ENCODE measurements around the gene CDH4. TPM values are rescaled to one million over a fixed set of nuclear protein-coding genes. Genes with fewer than 3 reads are reported as not detected.

CDH4 gene
- total and polyA plus RNA-seq, 12 donors = 0.04 to 0.25 (median 0.08) TPM; not detected in 5

DNA sequence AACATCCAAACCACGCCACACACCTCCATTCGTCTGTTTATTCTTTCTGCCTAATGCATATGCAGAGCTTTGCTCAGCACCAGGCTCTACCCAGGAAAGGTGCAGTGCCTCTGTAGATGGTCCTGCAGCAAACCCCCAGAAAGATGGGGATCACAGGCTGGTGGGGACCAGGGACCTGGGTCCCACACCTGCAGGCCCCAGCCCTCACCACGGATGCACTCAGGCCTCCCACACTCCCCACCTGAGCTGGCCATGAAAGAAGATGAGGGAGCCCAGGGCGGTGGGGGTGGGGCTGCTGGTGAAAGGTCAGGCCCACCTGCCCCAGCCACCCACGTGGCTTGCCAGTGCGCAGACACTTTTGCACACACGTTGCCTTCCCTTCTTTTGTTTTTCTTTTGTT, 595.9 kb downstream of the CDH4 start:
- TF ChIP-seq, protein P1, sequence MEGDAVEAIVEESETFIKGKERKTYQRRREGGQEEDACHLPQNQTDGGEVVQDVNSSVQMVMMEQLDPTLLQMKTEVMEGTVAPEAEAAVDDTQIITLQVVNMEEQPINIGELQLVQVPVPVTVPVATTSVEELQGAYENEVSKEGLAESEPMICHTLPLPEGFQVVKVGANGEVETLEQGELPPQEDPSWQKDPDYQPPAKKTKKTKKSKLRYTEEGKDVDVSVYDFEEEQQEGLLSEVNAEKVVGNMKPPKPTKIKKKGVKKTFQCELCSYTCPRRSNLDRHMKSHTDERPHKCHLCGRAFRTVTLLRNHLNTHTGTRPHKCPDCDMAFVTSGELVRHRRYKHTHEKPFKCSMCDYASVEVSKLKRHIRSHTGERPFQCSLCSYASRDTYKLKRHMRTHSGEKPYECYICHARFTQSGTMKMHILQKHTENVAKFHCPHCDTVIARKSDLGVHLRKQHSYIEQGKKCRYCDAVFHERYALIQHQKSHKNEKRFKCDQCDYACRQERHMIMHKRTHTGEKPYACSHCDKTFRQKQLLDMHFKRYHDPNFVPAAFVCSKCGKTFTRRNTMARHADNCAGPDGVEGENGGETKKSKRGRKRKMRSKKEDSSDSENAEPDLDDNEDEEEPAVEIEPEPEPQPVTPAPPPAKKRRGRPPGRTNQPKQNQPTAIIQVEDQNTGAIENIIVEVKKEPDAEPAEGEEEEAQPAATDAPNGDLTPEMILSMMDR (IDR thresholded peaks at IDR 0.05) = no peak
- H3K4me1 ChIP-seq = no peaks in the 10 kb centered on the region
- peaks cover 0 to 76% (median 49%) of the 10 kb centered on the region in 7 donors for H3K27me3 ChIP-seq
- no peaks in the 10 kb centered on the region for H3K9me3 ChIP-seq
- intact Hi-C loops (cut with DNase I) = no loop called here
- ATAC-seq (no peak), DNase-seq (no peak)
- no peaks in the 10 kb centered on the region for H3K36me3 ChIP-seq
- no peak overlapping the region for H3K4me3 ChIP-seq
- 87 to 91% methylated on average over 7 of the region's 7 CpGs for WGBS, 2 donors
- H3K27ac ChIP-seq = no peak overlapping the region

DNA sequence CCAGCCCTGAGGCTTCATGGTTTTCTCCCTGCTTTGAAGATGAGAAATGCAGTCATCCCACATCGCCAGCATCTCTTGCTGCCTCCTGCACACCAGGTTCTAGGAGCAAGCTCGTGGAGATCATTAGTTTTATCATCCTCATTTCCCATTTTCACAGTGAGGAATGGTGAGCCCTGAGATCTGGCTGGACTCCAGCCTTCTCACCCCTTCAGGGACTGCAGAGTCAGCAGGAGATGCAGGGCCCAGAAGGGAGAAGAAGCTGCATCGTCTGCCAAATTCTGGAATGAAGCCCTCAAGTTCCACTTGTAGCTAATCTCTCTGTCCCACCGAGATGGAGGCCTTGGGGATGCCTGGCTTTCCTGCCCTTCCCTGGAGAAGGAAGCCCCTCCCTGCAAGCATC, 596.8 kb downstream of the CDH4 start:
- no peak for ATAC-seq
- no peak for DNase-seq
- intact Hi-C loops (cut with DNase I) = no loop called here

DNA sequence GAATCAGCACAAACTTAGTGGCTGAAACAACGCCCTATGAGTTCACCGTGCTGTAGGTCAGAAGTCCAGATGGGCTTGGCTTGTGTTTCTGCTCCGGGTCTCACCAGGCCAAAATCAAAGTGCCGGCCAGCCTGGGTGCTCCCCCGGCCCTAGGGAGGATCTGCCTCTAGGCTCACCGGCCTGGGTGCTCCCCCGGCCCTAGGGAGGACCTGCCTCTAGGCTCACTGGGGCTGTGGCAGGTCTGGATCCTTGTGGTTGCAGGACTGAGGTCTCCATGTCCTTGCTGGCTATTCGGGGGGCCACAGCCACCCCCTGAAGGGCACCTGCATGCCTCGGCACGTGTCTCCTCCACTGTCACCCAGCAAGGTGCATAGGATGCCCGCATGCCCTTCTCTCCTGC, 597.3 kb downstream of the CDH4 start:
- Histone ChIP-seq H3K4me1 (no peaks in the 10 kb centered on the region), H3K9me3 (no peaks in the 10 kb centered on the region), H3K4me3 (no peak overlapping the region), H3K27ac (no peak overlapping the region), H3K36me3 (no peaks in the 10 kb centered on the region), H3K27me3 (peaks cover 0 to 74% (median 49%) of the 10 kb centered on the region in 7 donors)
- WGBS, 2 donors = 82 to 83% methylated on average over 11 of the region's 11 CpGs
- TF ChIP-seq, protein P1 (IDR thresholded peaks at IDR 0.05) = no peak
- no peak for DNase-seq
- ATAC-seq = no peak
- intact Hi-C loops (cut with DNase I) = no loop called here

More for the DNA sequence above, 596.8 kb downstream of the CDH4 start:
- TF ChIP-seq, protein P1 (IDR thresholded peaks at IDR 0.05) = no peak
- H3K4me1 ChIP-seq = no peaks in the 10 kb centered on the region
- no peak overlapping the region for H3K4me3 ChIP-seq
- no peaks in the 10 kb centered on the region for H3K36me3 ChIP-seq
- 41 to 43% methylated on average over 4 of the region's 4 CpGs for WGBS, 2 donors
- H3K27ac ChIP-seq = no peak overlapping the region
- no peaks in the 10 kb centered on the region for H3K9me3 ChIP-seq
- peaks cover 0 to 78% (median 49%) of the 10 kb centered on the region in 7 donors for H3K27me3 ChIP-seq

DNA sequence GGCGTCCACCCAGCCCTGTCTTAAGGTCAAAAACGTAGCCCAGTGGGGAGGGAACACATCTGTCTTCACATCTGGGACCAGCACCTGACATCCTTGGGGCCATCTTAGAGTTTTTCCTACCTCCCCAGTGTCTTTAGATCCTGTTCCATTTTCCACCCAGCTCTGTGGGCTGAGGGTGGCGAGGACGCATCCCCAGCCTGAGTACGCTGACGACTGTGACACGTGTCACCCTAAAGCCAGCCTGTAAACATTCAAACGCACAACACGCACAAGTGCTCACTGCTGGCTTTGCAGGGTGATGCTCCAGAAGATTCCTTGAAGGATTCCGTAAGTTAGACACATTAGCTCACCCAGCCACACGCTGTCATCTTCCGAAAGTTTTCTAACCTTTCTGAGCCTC, 597.8 kb downstream of the CDH4 start:
- intact Hi-C loops (cut with DNase I) = no loop called here
- Histone ChIP-seq H3K36me3 (no peaks in the 10 kb centered on the region), H3K9me3 (no peaks in the 10 kb centered on the region), H3K27ac (no peak overlapping the region), H3K4me3 (no peak overlapping the region), H3K27me3 (peaks cover 0 to 70% (median 47%) of the 10 kb centered on the region in 7 donors), H3K4me1 (no peaks in the 10 kb centered on the region)
- no peak for DNase-seq
- 81 to 85% methylated on average over 12 of the region's 12 CpGs for WGBS, 2 donors
- TF ChIP-seq, protein P1 (IDR thresholded peaks at IDR 0.05) = no peak
- ATAC-seq = no peak

Measured in heart right ventricle (tissue), 16 donors.